IMR-90 (cell line): ENCODE data around the gene FAM117B.

Experiments used
- BHLHE40 ChIP-seq: fragments of 150-350 bp; IDR thresholded peaks from 2 replicates; pipeline ENCODE4 v1.6.1; 2016; ENCODE audit warnings: mild to moderate bottlenecking, low read depth, low read length
- CEBPB ChIP-seq: IDR thresholded peaks from 2 replicates; pipeline ENCODE4 v1.6.1; 2012; ENCODE audit warnings: low read depth, low read length, improper control_type of control experiment
- CHD1 ChIP-seq: IDR thresholded peaks from 2 replicates; pipeline ENCODE4 v1.6.1; 2012; ENCODE audit warnings: low read depth, low read length, improper control_type of control experiment
- FOS ChIP-seq: fragments of 150-350 bp; IDR thresholded peaks from 2 replicates; pipeline ENCODE4 v1.6.1; 2016; ENCODE audit warnings: low read depth, low read length
- MAZ ChIP-seq: IDR thresholded peaks from 2 replicates; pipeline ENCODE4 v1.6.1; 2012; ENCODE audit warnings: low read depth, mild to moderate bottlenecking, low read length, improper control_type of control experiment, moderate library complexity, borderline replicate concordance
- MXI1 ChIP-seq: IDR thresholded peaks from 2 replicates; pipeline ENCODE4 v1.6.1; 2012; ENCODE audit warnings: low read depth, mild to moderate bottlenecking, low read length, moderate library complexity, borderline replicate concordance
- POLR2A ChIP-seq: IDR thresholded peaks from 2 replicates; pipeline ENCODE4 v1.6.1; 2012; ENCODE audit warnings: mild to moderate bottlenecking, low read depth, low read length
- RAD21 ChIP-seq: IDR thresholded peaks from 2 replicates; pipeline ENCODE4 v1.6.1; 2012; ENCODE audit warnings: low read length, improper control_type of control experiment
- RCOR1 ChIP-seq: IDR thresholded peaks from 2 replicates; pipeline ENCODE4 v1.6.1; 2012; ENCODE audit warnings: mild to moderate bottlenecking, low read length, improper control_type of control experiment; ENCODE audit not compliant: insufficient replicate concordance
- TF ChIP-seq, protein P1 (sequence below): conservative IDR thresholded peaks from 2 replicates; pipeline ENCODE4 v1.5.1; 2012; ENCODE audit warnings: mild to moderate bottlenecking, low read depth, low read length, improper control_type of control experiment
- TF ChIP-seq, protein P2 (sequence below): fragments of 150-350 bp; IDR thresholded peaks from 2 replicates; pipeline ENCODE4 v1.6.1; 2017; ENCODE audit warnings: mild to moderate bottlenecking, antibody characterized with exemption, low read length, low read depth

DNA sequence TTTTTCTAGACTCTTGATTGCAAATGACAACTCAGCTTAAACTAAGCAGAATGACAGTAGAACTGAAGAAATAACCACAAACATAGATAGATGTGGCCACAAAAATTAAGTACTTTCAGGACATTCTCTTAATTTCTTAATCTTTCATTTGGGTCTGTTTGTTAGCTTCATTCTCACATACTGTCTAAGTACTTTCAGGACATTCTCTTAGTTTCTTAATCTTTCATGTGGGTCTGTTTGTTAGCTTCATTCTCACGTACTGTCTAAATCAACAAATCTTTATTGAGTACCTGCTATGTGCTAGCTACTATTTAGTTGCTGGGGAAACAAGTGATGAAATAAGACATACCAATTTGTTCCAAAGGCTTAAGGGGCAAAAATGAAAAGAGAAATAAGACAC lies 35.1 kb downstream of the FAM117B start:
- TF ChIP-seq, protein P1, sequence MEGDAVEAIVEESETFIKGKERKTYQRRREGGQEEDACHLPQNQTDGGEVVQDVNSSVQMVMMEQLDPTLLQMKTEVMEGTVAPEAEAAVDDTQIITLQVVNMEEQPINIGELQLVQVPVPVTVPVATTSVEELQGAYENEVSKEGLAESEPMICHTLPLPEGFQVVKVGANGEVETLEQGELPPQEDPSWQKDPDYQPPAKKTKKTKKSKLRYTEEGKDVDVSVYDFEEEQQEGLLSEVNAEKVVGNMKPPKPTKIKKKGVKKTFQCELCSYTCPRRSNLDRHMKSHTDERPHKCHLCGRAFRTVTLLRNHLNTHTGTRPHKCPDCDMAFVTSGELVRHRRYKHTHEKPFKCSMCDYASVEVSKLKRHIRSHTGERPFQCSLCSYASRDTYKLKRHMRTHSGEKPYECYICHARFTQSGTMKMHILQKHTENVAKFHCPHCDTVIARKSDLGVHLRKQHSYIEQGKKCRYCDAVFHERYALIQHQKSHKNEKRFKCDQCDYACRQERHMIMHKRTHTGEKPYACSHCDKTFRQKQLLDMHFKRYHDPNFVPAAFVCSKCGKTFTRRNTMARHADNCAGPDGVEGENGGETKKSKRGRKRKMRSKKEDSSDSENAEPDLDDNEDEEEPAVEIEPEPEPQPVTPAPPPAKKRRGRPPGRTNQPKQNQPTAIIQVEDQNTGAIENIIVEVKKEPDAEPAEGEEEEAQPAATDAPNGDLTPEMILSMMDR = no peak
- TF ChIP-seq POLR2A (no peak), RAD21 (no peak), BHLHE40 (no peak), FOS (no peak), RCOR1 (no peak), MXI1 (no peak), CHD1 (no peak), MAZ (no peak), CEBPB (no peak)
- TF ChIP-seq, protein P2, sequence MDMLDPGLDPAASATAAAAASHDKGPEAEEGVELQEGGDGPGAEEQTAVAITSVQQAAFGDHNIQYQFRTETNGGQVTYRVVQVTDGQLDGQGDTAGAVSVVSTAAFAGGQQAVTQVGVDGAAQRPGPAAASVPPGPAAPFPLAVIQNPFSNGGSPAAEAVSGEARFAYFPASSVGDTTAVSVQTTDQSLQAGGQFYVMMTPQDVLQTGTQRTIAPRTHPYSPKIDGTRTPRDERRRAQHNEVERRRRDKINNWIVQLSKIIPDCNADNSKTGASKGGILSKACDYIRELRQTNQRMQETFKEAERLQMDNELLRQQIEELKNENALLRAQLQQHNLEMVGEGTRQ = no peak
